HG03108 (cell line): ENCODE data around the gene ATP1B3.
"Not testable (repeated sequence)": the region's sequence is repeated elsewhere in the genome, so short reads cannot be mapped to it uniquely, and the experiment has no call there.

Experiments
- ATAC-seq: cut with Tn5 transposase; IDR thresholded peaks from one replicate; pipeline ENCODE4 v1.9.1; 2021; ENCODE audit warnings: moderate library complexity; ENCODE audit not compliant: unreplicated experiment

The ATP1B3 gene

GRCh38 chr3:141901914-141902313 lies 25.5 kb downstream of the ATP1B3 start:
- ATAC-seq, result no peak

GRCh38 chr3:141904203-141904602 lies 27.8 kb downstream of the ATP1B3 start:
- no peak for ATAC-seq

DNA sequence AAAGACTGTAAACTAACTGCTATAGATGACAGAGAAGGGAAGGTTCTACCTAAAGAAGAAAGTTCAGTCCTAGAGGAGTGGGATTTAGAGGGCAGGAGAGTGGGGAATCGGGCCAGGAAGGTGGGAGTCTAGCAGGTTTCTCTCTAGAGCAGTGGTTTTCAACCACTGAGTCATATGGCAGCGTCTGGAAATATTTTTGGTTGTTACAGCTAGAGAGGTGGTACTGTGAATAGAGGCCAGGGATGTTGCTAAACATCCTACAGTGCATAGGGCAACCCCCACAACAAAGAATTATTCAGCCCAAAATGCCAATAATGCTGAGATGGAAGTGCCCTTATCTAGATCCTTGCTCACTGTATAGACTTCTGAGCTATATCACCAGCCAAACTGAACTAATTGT lies 28.7 kb downstream of the ATP1B3 start:
- no peak for ATAC-seq

GRCh38 chr3:141909408-141909807 lies 33.0 kb downstream of the ATP1B3 start:
- no peak for ATAC-seq

GRCh38 chr3:141909986-141910385 lies 33.5 kb downstream of the ATP1B3 start:
- ATAC-seq, result not testable (repeated sequence)

- ATAC-seq, result peak; percentile 64
Measured at GRCh38 chr3:141913150-141913811, 36.8 kb downstream of the ATP1B3 start.

- no peak for ATAC-seq
Measured at GRCh38 chr3:141914311-141914710, 37.9 kb downstream of the ATP1B3 start.

- no peak for ATAC-seq
Measured at GRCh38 chr3:141915016-141915415, 38.6 kb downstream of the ATP1B3 start.

DNA sequence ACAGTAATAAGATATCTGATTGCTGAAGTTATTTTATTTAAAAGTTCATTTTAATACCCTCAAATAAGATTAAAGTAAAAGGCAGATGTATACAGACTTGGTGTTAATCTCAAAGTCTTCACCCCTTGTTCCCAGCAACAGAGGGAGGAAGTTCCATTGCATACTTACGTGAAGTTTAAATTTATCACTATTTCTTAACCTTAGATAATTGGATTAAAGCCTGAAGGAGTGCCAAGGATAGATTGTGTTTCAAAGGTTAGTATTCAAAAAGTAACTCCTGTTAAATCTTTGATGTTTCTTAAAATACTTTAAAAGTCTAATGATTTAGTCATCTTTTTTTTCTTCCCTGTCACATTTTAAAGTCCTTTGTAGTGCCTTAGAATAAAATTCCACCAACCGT lies 39.3 kb downstream of the ATP1B3 start:
- no peak for ATAC-seq

GRCh38 chr3:141920701-141921100 lies 44.3 kb downstream of the ATP1B3 start:
- no peak for ATAC-seq

GRCh38 chr3:141921316-141921715 lies 44.9 kb downstream of the ATP1B3 start:
- no peak for ATAC-seq

GRCh38 chr3:141925677-141926076 lies 49.2 kb downstream of the ATP1B3 start:
- not testable (repeated sequence) for ATAC-seq

DNA sequence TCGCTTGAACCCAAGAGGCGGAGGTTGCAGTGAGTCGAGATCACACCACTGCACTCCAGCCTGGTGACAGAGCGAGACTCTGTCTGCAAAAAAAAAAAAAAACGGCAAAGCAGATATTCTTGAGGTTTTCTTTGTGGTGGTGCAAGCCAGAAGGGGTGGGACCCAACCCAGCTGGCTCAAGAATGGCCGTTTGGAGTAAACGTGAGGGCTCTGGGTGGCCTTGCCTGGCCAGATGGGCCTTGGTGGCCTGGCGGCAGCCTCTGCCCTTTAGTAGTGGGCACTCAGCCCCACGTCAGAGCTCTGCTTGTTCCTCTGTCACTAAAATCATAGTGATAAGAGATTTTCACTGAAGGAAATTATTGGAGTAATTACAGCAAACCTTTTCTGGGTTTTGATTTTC lies 50.5 kb downstream of the ATP1B3 start:
- no peak for ATAC-seq

DNA sequence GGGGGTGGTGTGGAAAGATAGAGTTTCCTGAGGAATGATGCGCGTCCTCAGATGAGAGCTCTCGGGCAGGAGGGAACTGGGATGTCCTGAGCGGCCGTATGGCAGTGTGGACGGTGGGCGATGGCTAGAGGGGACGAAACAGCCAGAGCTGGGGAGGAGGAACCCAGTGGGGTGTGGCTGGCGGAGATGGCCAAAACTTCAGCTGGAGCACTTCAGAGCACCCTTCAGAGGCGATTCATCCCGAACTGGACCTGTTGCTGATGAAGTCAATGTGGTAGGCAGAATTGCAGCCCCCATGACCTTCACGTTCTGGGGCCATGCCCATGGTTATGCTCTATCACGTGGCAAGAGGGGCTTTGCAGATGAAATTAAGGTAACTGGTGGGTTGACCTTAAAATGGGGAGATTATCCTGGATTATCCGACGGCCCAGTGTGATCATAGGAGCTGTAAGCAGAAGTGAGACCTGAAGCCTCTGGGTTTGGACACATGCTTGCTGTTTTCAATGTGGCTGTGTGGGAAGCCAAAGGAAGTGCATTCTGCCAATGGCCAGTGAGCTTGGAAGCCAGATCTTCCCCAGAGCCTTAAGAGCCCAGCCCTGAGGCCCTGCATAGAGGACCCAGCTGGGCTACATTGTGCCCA lies 52.3 kb downstream of the ATP1B3 start:
- no peak for ATAC-seq

GRCh38 chr3:141929341-141929995 lies 53.0 kb downstream of the ATP1B3 start:
- no peak for ATAC-seq

- ATAC-seq, result no peak
Measured at GRCh38 chr3:141930801-141931200, 54.4 kb downstream of the ATP1B3 start.

GRCh38 chr3:141933421-141934300 lies 57.2 kb downstream of the ATP1B3 start:
- ATAC-seq, result no peak

GRCh38 chr3:141934354-141934753 lies 57.9 kb downstream of the ATP1B3 start:
- ATAC-seq, result no peak

- no peak for ATAC-seq
Measured at GRCh38 chr3:141938011-141938500, 61.6 kb downstream of the ATP1B3 start.

DNA sequence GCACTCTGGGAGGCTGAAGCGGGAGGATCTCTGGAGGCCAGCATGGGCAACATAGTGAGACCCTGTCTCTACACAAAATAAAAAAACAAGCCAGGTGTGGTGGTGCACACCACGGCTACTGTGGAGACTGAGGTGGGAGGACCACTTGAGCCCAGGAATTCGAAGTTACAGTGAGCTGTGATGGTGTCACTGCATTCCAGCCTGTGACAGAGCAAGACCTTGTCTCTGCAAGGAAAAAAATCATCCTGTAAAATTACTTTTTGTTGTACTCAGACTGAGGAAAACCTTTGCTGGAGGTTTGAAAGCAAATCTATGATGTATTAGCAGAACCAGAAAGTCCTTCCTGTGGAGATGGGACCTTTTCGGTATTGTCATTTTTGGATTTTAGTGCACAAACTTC lies 63.3 kb downstream of the ATP1B3 start:
- ATAC-seq, result no peak

DNA sequence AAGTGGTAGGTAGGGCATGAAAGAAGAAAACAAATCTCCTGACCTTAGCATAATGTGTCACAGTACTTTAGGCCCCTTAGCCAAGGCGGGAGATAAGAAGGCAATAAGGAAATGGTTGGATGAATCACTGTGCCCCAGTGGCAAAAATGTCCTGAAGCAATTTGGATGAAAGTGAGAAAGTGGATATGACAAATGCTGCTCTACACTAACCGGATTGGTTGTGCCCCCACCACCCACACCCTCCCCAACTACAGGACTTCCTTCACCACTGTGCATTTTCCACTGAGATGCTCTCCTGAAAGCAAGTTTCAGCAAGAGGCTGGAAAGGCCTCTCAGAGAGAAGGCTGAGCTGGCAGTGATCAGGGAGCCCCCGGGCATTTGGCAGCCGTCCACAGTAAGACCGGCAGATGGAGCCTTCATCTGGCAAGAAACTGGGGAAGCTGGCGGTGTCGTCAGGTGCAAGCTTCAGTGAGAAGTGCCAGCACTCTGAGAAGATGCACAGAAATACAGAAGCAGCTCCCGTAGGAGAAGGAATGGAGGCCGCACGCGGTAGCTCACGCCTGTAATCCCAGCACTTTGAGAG lies 63.8 kb downstream of the ATP1B3 start:
- ATAC-seq, result no peak
